ENCODE results near the gene PAEP. TPM values are rescaled to one million over a fixed set of nuclear protein-coding genes. Genes with fewer than 3 reads are reported as not detected.

Gene PAEP
- polyA plus RNA-seq, 3 donors, result not detected

Other genes starting within 250 kb of the PAEP start
- 1 to 10 TPM; 5.3 to 5.9 (median 5.9) TPM for gene PPP1R26, start 82.0 kb upstream of the PAEP start, polyA plus RNA-seq
- 10 to 100 TPM; 29.2 to 62.3 (median 48.9) TPM for gene MRPS2, start 61.1 kb upstream of the PAEP start, polyA plus RNA-seq
- not detected for gene LCN1, start 40.3 kb upstream of the PAEP start, polyA plus RNA-seq
- not detected for gene OBP2A, start 15.6 kb upstream of the PAEP start, polyA plus RNA-seq
- not detected for gene GLT6D1, start 77.8 kb downstream of the PAEP start, polyA plus RNA-seq
- under 1 TPM in 1 of 3 donors, not detected in 2; 0.08 TPM for gene LCN9, start 101.6 kb downstream of the PAEP start, polyA plus RNA-seq
- gene SOHLH1, start 137.7 kb downstream of the PAEP start, polyA plus RNA-seq, result not detected
- gene KCNT1, start 140.4 kb downstream of the PAEP start, polyA plus RNA-seq, result 1 to 10 TPM in 1 of 3 donors, under 1 TPM in 2; 0.09 to 1.0 (median 0.34) TPM